ENCODE data around the gene THSD4. TPM values are rescaled to one million over a fixed set of nuclear protein-coding genes. Genes with fewer than 3 reads are reported as not detected.

THSD4 gene
- total RNA-seq, 2 experiments from 2014 or later = not detected

- H3K4me3 Mint-ChIP-seq = no peak overlapping the region
These were observed 448.9 kb downstream of the THSD4 start for GRCh38 chr15:71564217-71564616.

GRCh38 chr15:71565006-71565405 is 449.7 kb downstream of the THSD4 start:
- peaks cover 55% of the 10 kb centered on the region for H3K27me3 Mint-ChIP-seq
- Histone ChIP-seq H3K4me3 (ENCODE audit: low read length) (no peak overlapping the region), H3K27ac (ENCODE audit: low read depth in 1 of 2, low read length in 2 of 2) (no peak overlapping the region), H3K27me3 (ENCODE audit: control insufficient read depth in 1 of 2, insufficient read depth in 2 of 2, low read length in 2 of 2) (peaks cover 3 to 6% of the 10 kb centered on the region in 2 experiments), H3K9me3 (ENCODE audit: control insufficient read depth in 1 of 2, insufficient read depth in 1 of 2, low read length in 2 of 2) (no peaks in the 10 kb centered on the region), H3K36me3 (ENCODE audit: insufficient read depth, low read length) (no peaks in the 10 kb centered on the region), H3K4me1 (ENCODE audit: insufficient read depth, low read length) (no peaks in the 10 kb centered on the region)
- intact Hi-C loops (cut with DNase I, micrococcal nuclease) = no loop called here
- no peaks in the 10 kb centered on the region for H3K4me1 Mint-ChIP-seq (ENCODE audit: low read depth)
- ChIA-PET CTCF (no interaction called here), POLR2A (no interaction called here)
- ATAC-seq (ENCODE audit: poor library complexity) (no peak), DNase-seq (no peak)
- H3K4me3 Mint-ChIP-seq = no peak overlapping the region
- H3K36me3 Mint-ChIP-seq (ENCODE audit: low read depth) = no peaks in the 10 kb centered on the region
- no peak for TF ChIP-seq CTCF (IDR thresholded peaks at IDR 0.05)
- H3K27ac Mint-ChIP-seq = no peak overlapping the region
- no peaks in the 10 kb centered on the region for H3K9me3 Mint-ChIP-seq

More at GRCh38 chr15:71564217-71564616, 448.9 kb downstream of the THSD4 start:
- Histone ChIP-seq H3K27me3 (ENCODE audit: control insufficient read depth in 1 of 2, insufficient read depth in 2 of 2, low read length in 2 of 2) (peaks cover 3 to 6% of the 10 kb centered on the region in 2 experiments), H3K4me1 (ENCODE audit: insufficient read depth, low read length) (no peaks in the 10 kb centered on the region), H3K4me3 (ENCODE audit: low read length) (no peak overlapping the region), H3K9me3 (ENCODE audit: control insufficient read depth in 1 of 2, insufficient read depth in 1 of 2, low read length in 2 of 2) (no peaks in the 10 kb centered on the region), H3K36me3 (ENCODE audit: insufficient read depth, low read length) (no peaks in the 10 kb centered on the region), H3K27ac (ENCODE audit: low read depth in 1 of 2, low read length in 2 of 2) (no peak overlapping the region)
- Mint-ChIP-seq H3K4me1 (ENCODE audit: low read depth) (no peaks in the 10 kb centered on the region), H3K27ac (no peak overlapping the region), H3K36me3 (ENCODE audit: low read depth) (no peaks in the 10 kb centered on the region), H3K9me3 (no peaks in the 10 kb centered on the region), H3K27me3 (peaks cover 56% of the 10 kb centered on the region)
- CTCF ChIA-PET = no interaction called here
- intact Hi-C loops (cut with DNase I, micrococcal nuclease) = no loop called here
- no peak for DNase-seq
- ATAC-seq (ENCODE audit: poor library complexity) = no peak
- no peak for TF ChIP-seq CTCF (IDR thresholded peaks at IDR 0.05)
- POLR2A ChIA-PET = no interaction called here

GRCh38 chr15:71565631-71566160 is 450.4 kb downstream of the THSD4 start:
- Histone ChIP-seq H3K4me1 (ENCODE audit: insufficient read depth, low read length) (no peaks in the 10 kb centered on the region), H3K4me3 (ENCODE audit: low read length) (no peak overlapping the region), H3K27ac (ENCODE audit: low read depth in 1 of 2, low read length in 2 of 2) (no peak overlapping the region), H3K27me3 (ENCODE audit: control insufficient read depth in 1 of 2, insufficient read depth in 2 of 2, low read length in 2 of 2) (peaks cover 3 to 6% of the 10 kb centered on the region in 2 experiments), H3K9me3 (ENCODE audit: control insufficient read depth in 1 of 2, insufficient read depth in 1 of 2, low read length in 2 of 2) (no peaks in the 10 kb centered on the region), H3K36me3 (ENCODE audit: insufficient read depth, low read length) (no peaks in the 10 kb centered on the region)
- no peak for TF ChIP-seq CTCF (IDR thresholded peaks at IDR 0.05)
- ATAC-seq (ENCODE audit: poor library complexity) (no peak), DNase-seq (no peak)
- Mint-ChIP-seq H3K4me1 (ENCODE audit: low read depth) (no peaks in the 10 kb centered on the region), H3K27ac (no peak overlapping the region), H3K4me3 (no peak overlapping the region), H3K27me3 (peaks cover 54% of the 10 kb centered on the region), H3K36me3 (ENCODE audit: low read depth) (no peaks in the 10 kb centered on the region), H3K9me3 (no peaks in the 10 kb centered on the region)
- ChIA-PET POLR2A (no interaction called here), CTCF (no interaction called here)
- intact Hi-C loops (cut with DNase I, micrococcal nuclease) = no loop called here

Measured in CD4-positive, alpha-beta T cell (primary cell).